HG02759 (cell line): ENCODE results near the gene ZNF763.
"Not testable (repeated sequence)": the region's sequence is repeated elsewhere in the genome, so short reads cannot be mapped to it uniquely, and the experiment has no call there.

Experiments
- ATAC-seq: cut with Tn5 transposase; IDR thresholded peaks from one replicate; pipeline ENCODE4 v1.9.1; 2021; ENCODE audit warnings: mild to moderate bottlenecking, moderate library complexity; ENCODE audit not compliant: unreplicated experiment

Gene ZNF763

GRCh38 chr19:11964858-11965645 lies at the start of gene ZNF763:
ZNF763 (plus strand) TSS chr19:11965040; CDS start chr19:11965209, 169 bp downstream.
- ATAC-seq = peak; percentile 88

GRCh38 chr19:11921852-11922495 lies 42.9 kb upstream of the ZNF763 start:
- ATAC-seq = no peak

- ATAC-seq = peak; percentile 84
These were observed 39.8 kb upstream of the ZNF763 start, which contains the start of gene ZNF700 for GRCh38 chr19:11924886-11925650. ZNF700 (plus strand) TSS chr19:11925107; CDS start chr19:11925211, 104 bp downstream.

GRCh38 chr19:11925651-11926187 lies 39.1 kb upstream of the ZNF763 start:
- ATAC-seq = not testable (repeated sequence)

GRCh38 chr19:11927227-11927626 lies 37.6 kb upstream of the ZNF763 start:
- ATAC-seq = no peak

- no peak for ATAC-seq
These were observed 33.8 kb upstream of the ZNF763 start for GRCh38 chr19:11931051-11931450.

- ATAC-seq = no peak
These were observed 33.3 kb upstream of the ZNF763 start for GRCh38 chr19:11931513-11931912.

- not testable (repeated sequence) for ATAC-seq
These were observed 29.0 kb upstream of the ZNF763 start for GRCh38 chr19:11935829-11936228.

- ATAC-seq = not testable (repeated sequence)
These were observed 26.5 kb upstream of the ZNF763 start for GRCh38 chr19:11938383-11938782.

- ATAC-seq = not testable (repeated sequence)
These were observed 23.4 kb upstream of the ZNF763 start for GRCh38 chr19:11941361-11941887.

GRCh38 chr19:11942008-11942842 lies 22.6 kb upstream of the ZNF763 start:
- ATAC-seq = no peak

GRCh38 chr19:11942843-11943108 lies 22.1 kb upstream of the ZNF763 start:
- no peak for ATAC-seq

- ATAC-seq = no peak
These were observed 20.2 kb upstream of the ZNF763 start for GRCh38 chr19:11944656-11945055.

GRCh38 chr19:11948646-11949045 lies 16.2 kb upstream of the ZNF763 start:
- no peak for ATAC-seq

GRCh38 chr19:11949201-11949600 lies 15.6 kb upstream of the ZNF763 start:
- no peak for ATAC-seq

GRCh38 chr19:11949614-11950080 lies 15.2 kb upstream of the ZNF763 start:
- not testable (repeated sequence) for ATAC-seq

GRCh38 chr19:11950312-11950711 lies 14.5 kb upstream of the ZNF763 start:
- no peak for ATAC-seq

GRCh38 chr19:11963566-11964355 lies 1.1 kb upstream of the ZNF763 start:
- ATAC-seq = no peak

GRCh38 chr19:11964496-11964857 lies 363 bp upstream of the ZNF763 start:
- no peak for ATAC-seq
